HFFc6 (cell line): ENCODE measurements around the gene CLEC16A. TPM values are rescaled to one million over a fixed set of nuclear protein-coding genes. Genes with fewer than 3 reads are reported as not detected.

Experiments used
- DNase-seq: peaks from one replicate; pipeline ENCODE4 v3.0.0-alpha.2; 2018
- H3K27ac Mint-ChIP-seq: 2 replicates; pipeline ENCODE4 v1.8.0; 2020; ENCODE audit warnings: mild to moderate bottlenecking, mixed read lengths
- H3K27me3 Mint-ChIP-seq: 2 replicates; pipeline ENCODE4 v1.8.0; 2021; ENCODE audit warnings: mild to moderate bottlenecking, moderate library complexity, mixed read lengths; ENCODE audit not compliant: insufficient read depth
- H3K36me3 Mint-ChIP-seq: 2 replicates; pipeline ENCODE4 v1.8.0; 2021; ENCODE audit warnings: low read depth, mixed read lengths
- H3K4me1 Mint-ChIP-seq: 2 replicates; pipeline ENCODE4 v1.8.0; 2020; ENCODE audit warnings: low read depth, mixed read lengths
- H3K4me3 Mint-ChIP-seq: 2 replicates; pipeline ENCODE4 v1.8.0; 2020; ENCODE audit warnings: mild to moderate bottlenecking, moderate library complexity, mixed read lengths
- H3K9me3 Mint-ChIP-seq: 2 replicates; pipeline ENCODE4 v1.8.0; 2020; ENCODE audit warnings: mild to moderate bottlenecking, mixed read lengths
- total RNA-seq, 6 experiments: library from RNA; stranded (reverse); fragmentation: NEBNext Ultra II Directional; extraction: Animal tissue kit (Norgen Biotek cat#: 25700); gene quantifications; 2 replicates in 1 of 6; 3 replicates in 5 of 6; pipeline ENCODE4 v1.2.3, GENCODE V29; 2021
- TF ChIP-seq, protein P1 (sequence below): fragments of 200-600 bp; sonication (generic); IDR thresholded peaks from 2 replicates; pipeline ENCODE4 v1.5.0; 2021; ENCODE audit warnings: antibody characterized with exemption, mild to moderate bottlenecking

Gene CLEC16A
- total RNA-seq, 6 experiments from 2014 or later = 19.4 to 23.2 (median 21.2) TPM

DNA sequence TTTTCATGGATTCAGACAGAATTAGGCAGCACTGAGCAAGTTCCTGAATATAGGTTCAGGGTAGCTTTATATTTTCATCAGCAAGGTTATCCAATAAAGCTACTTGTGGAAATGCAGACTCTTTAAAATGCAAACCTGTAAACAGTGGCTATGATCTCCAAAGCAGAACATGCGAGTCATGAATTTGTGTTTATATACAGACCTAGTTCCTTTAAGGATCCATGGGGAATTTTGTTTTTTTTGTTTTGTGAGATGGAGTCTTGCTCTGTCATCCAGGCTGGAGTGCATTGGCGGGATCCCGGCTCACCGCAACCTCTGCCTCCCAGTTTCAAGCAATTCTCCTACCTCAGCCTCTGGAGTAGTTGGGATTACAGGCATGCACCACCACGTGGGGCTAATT is 14.8 kb downstream of the CLEC16A start:
- Mint-ChIP-seq H3K4me1 (peaks cover 71% of the 10 kb centered on the region), H3K4me3 (no peak overlapping the region), H3K27ac (peak overlapping the region; percentile 43), H3K9me3 (no peaks in the 10 kb centered on the region), H3K27me3 (peaks cover 2% of the 10 kb centered on the region; the same call in 1 of the 2 replicates), H3K36me3 (peaks cover 21% of the 10 kb centered on the region)
- TF ChIP-seq, protein P1, sequence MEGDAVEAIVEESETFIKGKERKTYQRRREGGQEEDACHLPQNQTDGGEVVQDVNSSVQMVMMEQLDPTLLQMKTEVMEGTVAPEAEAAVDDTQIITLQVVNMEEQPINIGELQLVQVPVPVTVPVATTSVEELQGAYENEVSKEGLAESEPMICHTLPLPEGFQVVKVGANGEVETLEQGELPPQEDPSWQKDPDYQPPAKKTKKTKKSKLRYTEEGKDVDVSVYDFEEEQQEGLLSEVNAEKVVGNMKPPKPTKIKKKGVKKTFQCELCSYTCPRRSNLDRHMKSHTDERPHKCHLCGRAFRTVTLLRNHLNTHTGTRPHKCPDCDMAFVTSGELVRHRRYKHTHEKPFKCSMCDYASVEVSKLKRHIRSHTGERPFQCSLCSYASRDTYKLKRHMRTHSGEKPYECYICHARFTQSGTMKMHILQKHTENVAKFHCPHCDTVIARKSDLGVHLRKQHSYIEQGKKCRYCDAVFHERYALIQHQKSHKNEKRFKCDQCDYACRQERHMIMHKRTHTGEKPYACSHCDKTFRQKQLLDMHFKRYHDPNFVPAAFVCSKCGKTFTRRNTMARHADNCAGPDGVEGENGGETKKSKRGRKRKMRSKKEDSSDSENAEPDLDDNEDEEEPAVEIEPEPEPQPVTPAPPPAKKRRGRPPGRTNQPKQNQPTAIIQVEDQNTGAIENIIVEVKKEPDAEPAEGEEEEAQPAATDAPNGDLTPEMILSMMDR = no peak
- DNase-seq = no peak

DNA sequence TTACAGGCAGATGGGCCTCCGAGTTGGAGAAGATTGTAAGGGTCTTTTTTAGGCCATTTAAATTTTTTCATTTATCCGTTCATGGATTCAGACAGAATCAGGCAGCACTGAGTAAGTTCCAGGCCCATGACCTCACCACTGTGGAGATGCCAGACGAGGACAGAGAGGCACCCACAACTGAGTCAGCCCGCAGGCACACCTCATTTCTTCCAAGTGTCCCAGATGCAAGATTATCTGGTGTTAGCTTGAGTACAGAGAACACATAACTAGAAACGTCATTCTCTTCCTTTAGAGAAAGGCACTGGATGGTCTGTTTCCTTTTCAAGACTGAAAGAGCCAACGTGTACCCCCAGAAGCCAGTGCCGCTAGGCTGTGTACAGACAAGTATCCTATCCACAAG is 16.9 kb downstream of the CLEC16A start:
- peaks cover 3% of the 10 kb centered on the region; the same call in 1 of the 2 replicates for H3K27me3 Mint-ChIP-seq
- peak; percentile 93 for DNase-seq
- TF ChIP-seq, protein P1 = no peak
- peaks cover 72% of the 10 kb centered on the region for H3K4me1 Mint-ChIP-seq
- H3K4me3 Mint-ChIP-seq = peak overlapping the region; percentile 75
- H3K36me3 Mint-ChIP-seq = peaks cover 21% of the 10 kb centered on the region
- H3K9me3 Mint-ChIP-seq = no peaks in the 10 kb centered on the region
- H3K27ac Mint-ChIP-seq = peak overlapping the region; percentile 93

DNA sequence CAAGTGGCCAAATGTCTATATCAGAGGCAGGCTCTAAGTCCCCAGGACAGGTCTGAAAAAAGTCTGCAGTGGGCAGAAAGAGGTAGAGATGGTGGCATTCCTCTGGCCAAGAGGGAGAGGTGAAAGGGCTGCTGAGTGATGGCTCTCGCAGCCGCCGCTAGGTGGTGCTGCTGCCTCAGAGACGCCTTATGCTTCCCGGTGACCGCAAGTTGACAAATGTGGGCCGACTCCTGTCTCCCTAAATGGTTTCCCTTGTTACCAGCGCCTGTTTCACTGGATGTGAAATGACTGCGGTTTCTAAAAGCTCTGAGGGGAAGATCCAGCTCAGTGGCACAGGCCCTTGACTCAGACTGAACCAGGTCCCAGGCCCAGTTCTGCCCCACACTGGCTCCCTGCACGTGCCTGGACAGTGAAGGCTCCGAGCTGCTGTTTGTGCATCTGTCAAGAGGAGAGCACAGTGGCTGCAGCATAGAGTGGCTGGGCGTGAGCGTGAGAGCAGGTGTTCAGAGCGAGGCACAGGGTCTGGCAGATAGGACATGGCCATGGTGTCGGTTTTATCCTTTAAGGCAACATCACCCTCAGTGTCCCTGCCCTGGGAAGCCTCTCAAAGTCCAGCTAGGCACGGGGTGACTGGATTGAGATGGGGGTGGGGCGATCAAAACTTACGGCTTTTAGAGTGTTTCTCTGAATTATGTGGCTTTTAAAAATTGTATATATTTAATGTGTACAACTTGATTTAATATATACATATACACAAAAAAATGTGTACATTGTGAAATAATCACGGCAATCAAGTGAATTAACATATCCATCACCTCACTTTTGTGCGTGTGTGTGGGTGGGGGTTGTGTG is 19.9 kb downstream of the CLEC16A start:
- Mint-ChIP-seq H3K4me1 (peaks cover 56% of the 10 kb centered on the region), H3K27me3 (peaks cover 3% of the 10 kb centered on the region; the same call in 1 of the 2 replicates), H3K36me3 (peaks cover 16% of the 10 kb centered on the region), H3K27ac (peak overlapping the region; percentile 82), H3K4me3 (peak overlapping the region; percentile 51; the same call in 1 of the 2 replicates), H3K9me3 (no peaks in the 10 kb centered on the region)
- TF ChIP-seq, protein P1 = peak; percentile 97
- DNase-seq = peak; percentile 80

DNA sequence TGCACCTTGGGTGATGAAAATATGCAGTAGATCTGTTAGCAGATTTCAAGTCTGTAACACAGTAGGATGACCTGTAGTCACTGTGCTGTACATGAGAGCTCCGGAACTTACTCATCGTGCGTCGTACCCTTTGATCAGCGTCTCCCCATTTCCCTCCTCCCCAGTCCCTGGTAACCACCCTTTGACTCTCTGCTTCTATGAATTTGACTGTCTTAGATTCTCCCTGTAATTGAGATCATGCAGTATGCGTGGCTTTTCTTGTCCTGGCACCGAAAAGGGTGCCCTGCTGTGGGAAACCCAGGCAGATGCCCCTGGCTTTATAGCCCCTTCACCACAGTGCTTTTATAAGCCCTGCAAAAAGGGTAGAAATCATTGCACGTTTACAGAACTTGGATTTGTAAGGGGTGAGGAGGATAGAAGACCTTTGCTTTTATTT is 20.5 kb downstream of the CLEC16A start:
- no peak overlapping the region for H3K4me3 Mint-ChIP-seq
- TF ChIP-seq, protein P1 = no peak
- peaks cover 3% of the 10 kb centered on the region; the same call in 1 of the 2 replicates for H3K27me3 Mint-ChIP-seq
- peaks cover 16% of the 10 kb centered on the region for H3K36me3 Mint-ChIP-seq
- H3K4me1 Mint-ChIP-seq = peaks cover 52% of the 10 kb centered on the region
- no peaks in the 10 kb centered on the region for H3K9me3 Mint-ChIP-seq
- peak overlapping the region; percentile 54; the same call in 1 of the 2 replicates for H3K27ac Mint-ChIP-seq
- DNase-seq = no peak

DNA sequence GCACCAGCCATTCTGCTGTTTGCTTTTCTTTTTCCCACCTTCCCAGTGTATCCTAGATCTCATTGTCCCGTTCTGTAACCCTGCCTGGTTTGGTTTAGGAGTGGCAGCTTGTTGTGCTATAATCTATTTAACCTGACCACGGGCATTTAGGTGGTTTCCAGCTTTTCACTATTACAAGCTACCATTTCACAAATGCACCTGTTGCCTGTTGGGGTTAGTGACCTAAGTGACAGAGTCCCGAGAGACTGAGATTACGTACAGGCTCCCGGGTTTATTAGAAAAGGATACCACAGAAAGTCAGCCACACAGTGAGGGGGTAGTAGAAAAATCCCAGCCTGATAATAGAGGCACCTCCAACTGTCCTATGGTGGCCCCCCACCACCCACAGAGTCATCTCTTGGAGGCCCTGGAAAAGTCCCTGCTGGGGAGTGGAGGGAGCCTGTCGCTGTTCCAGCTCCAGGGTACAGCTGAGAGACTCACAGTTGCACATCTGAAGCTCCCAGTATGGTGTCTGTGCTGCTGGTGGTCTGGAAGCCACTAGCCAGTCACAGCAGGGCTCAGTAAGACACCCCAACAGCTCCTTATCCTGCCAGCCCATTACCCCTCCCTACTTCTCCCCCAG is 21.2 kb downstream of the CLEC16A start:
- Mint-ChIP-seq H3K27me3 (peaks cover 2% of the 10 kb centered on the region), H3K27ac (no peak overlapping the region), H3K4me3 (no peak overlapping the region), H3K9me3 (no peaks in the 10 kb centered on the region), H3K36me3 (peaks cover 11% of the 10 kb centered on the region), H3K4me1 (peaks cover 49% of the 10 kb centered on the region)
- TF ChIP-seq, protein P1 = no peak
- DNase-seq = no peak
